Right cardiac atrium (tissue), 5 donors: Measurements from ENCODE around the gene UBL5. TPM values are rescaled to one million over a fixed set of nuclear protein-coding genes. Genes with fewer than 3 reads are reported as not detected.
A peak's percentile ranks its signal among the peaks of the same experiment; 100 is the strongest.

ENCODE experiments used
- ATAC-seq, 2 donors: fragments of 200-7000 bp; cut with Tn5 transposase; one replicate each; pipeline versions ENCODE4 v1.8.0 to v1.9.1; 2020; ENCODE audit warnings: moderate library complexity in 2 of 2, mild to moderate bottlenecking in 1 of 2
- DNase-seq, 3 donors: peaks; one replicate each; pipeline ENCODE4 v3.0.0-alpha.2; 2020
- H3K27ac ChIP-seq: one replicate; pipeline ENCODE4 v1.5.1; 2013; ENCODE audit warnings: mild to moderate bottlenecking, low read length, control low read depth, moderate library complexity
- H3K27me3 ChIP-seq: one replicate; pipeline ENCODE4 v1.6.1; 2013; ENCODE audit not compliant: control insufficient read depth, insufficient read depth
- H3K4me1 ChIP-seq: one replicate; pipeline ENCODE4 v1.6.1; 2013; ENCODE audit warnings: low read length; ENCODE audit not compliant: control insufficient read depth, insufficient read depth
- H3K4me3 ChIP-seq: one replicate; pipeline ENCODE4 v1.5.1; 2013; ENCODE audit warnings: low read length, control low read depth
- H3K9me3 ChIP-seq: one replicate; pipeline ENCODE4 v1.6.1; 2013; ENCODE audit warnings: low read length; ENCODE audit not compliant: control insufficient read depth
- WGBS: extraction: QIAGEN DNeasy Blood & Tissue Kit; methylation state at CpG from one replicate; pipeline ENCODE4 v1.1.7; 2013; 5-methylcytosine and 5-hydroxymethylcytosine counted together
- intact Hi-C, 4 donors: fragments of 100-400 bp; cut with DNase I; formaldehyde crosslinking; loops; one replicate each; pipeline versions ENCODE4 v1.11.0 to v1.14.0; 2022 to 2023
- polyA plus RNA-seq: library from polyadenylated mRNA; stranded (reverse); fragments of 200-250 nt; gene quantifications from one replicate; pipeline ENCODE4 v1.2.3, GENCODE V29; 2013
- total RNA-seq, 4 donors: library from RNA; stranded (reverse); fragmentation: NEBNext Ultra II Directional; extraction: Animal tissue kit (Norgen Biotek cat#: 25700); gene quantifications; one replicate each; pipeline ENCODE4 v1.2.1, GENCODE V29; 2021
- donor health status: healthy with polysubstance abuse.
- donor health status: DM: no; HTN: yes; CAD: no.
- donor health status: DM: no; HTN: no; CAD: no.
- donor health status: DM: no; HTN: yes; CAD: no; lungs with severe emphysema.
- donor health status: DM: yes; HTN: yes; CAD: no.

The UBL5 gene
- total and polyA plus RNA-seq, 5 donors, result 439 to 1,516 (median 496) TPM

GRCh38 chr19:9850235-9850959 lies 22.7 kb downstream of the UBL5 start:
- Histone ChIP-seq H3K4me1 (no peaks in the 10 kb centered on the region), H3K27ac (no peak overlapping the region), H3K27me3 (no peaks in the 10 kb centered on the region), H3K9me3 (no peaks in the 10 kb centered on the region), H3K4me3 (no peak overlapping the region)
- DNase-seq, result no peak
- 79% methylated on average over 19 of the region's 19 CpGs for WGBS
- intact Hi-C loops, result loop anchor here in 1 of 4 donors (10.0 kb wide), 1 partner anchor 574 kb away; the partner anchor contains the start of gene PDE4A
- ATAC-seq, result no peak

- no peak for ATAC-seq
- no peak overlapping the region for H3K27ac ChIP-seq
- 97% methylated on average over 38 of the region's 38 CpGs for WGBS
- intact Hi-C loops, result loop anchor here in 1 of 4 donors (10.0 kb wide), 1 partner anchor 570 kb away; the partner anchor contains the start of gene PDE4A
- no peak for DNase-seq
- no peaks in the 10 kb centered on the region for H3K27me3 ChIP-seq
- no peaks in the 10 kb centered on the region for H3K4me1 ChIP-seq
- no peaks in the 10 kb centered on the region for H3K9me3 ChIP-seq
- H3K4me3 ChIP-seq, result no peak overlapping the region
These were observed 26.6 kb downstream of the UBL5 start for GRCh38 chr19:9854282-9854846.

- H3K4me3 ChIP-seq, result no peak overlapping the region
- ATAC-seq (no peak), DNase-seq (no peak)
- H3K27me3 ChIP-seq, result no peaks in the 10 kb centered on the region
- intact Hi-C loops, result loop anchor here in 1 of 4 donors (10.0 kb wide), 1 partner anchor 568 kb away; the partner anchor contains the start of gene PDE4A
- WGBS, result 96% methylated on average over 9 of the region's 9 CpGs
- H3K27ac ChIP-seq, result no peak overlapping the region
- H3K9me3 ChIP-seq, result no peaks in the 10 kb centered on the region
- no peaks in the 10 kb centered on the region for H3K4me1 ChIP-seq
These were observed 28.9 kb downstream of the UBL5 start for GRCh38 chr19:9856609-9857008.

GRCh38 chr19:9857076-9857721 lies 29.5 kb downstream of the UBL5 start:
- ATAC-seq (no peak), DNase-seq (no peak)
- Histone ChIP-seq H3K27ac (no peak overlapping the region), H3K4me3 (no peak overlapping the region), H3K4me1 (no peaks in the 10 kb centered on the region), H3K27me3 (no peaks in the 10 kb centered on the region), H3K9me3 (no peaks in the 10 kb centered on the region)
- intact Hi-C loops, result loop anchor here in 1 of 4 donors (10.0 kb wide), 1 partner anchor 568 kb away; the partner anchor contains the start of gene PDE4A
- 96% methylated on average over 13 of the region's 13 CpGs for WGBS

- Histone ChIP-seq H3K4me1 (no peaks in the 10 kb centered on the region), H3K27ac (no peak overlapping the region), H3K4me3 (no peak overlapping the region), H3K9me3 (no peaks in the 10 kb centered on the region), H3K27me3 (no peaks in the 10 kb centered on the region)
- DNase-seq (no peak), ATAC-seq (no peak)
- intact Hi-C loops, result loop anchor here in 1 of 4 donors (10.0 kb wide), 1 partner anchor 567 kb away; the partner anchor contains the start of gene PDE4A
- 81% methylated on average over 10 of the region's 10 CpGs for whole genome bisulfite sequencing
These were observed 30.4 kb downstream of the UBL5 start for GRCh38 chr19:9857920-9858746.

GRCh38 chr19:9858766-9859165 lies 31.0 kb downstream of the UBL5 start:
- Histone ChIP-seq H3K27ac (no peak overlapping the region), H3K9me3 (no peaks in the 10 kb centered on the region), H3K4me3 (no peak overlapping the region), H3K4me1 (no peaks in the 10 kb centered on the region), H3K27me3 (no peaks in the 10 kb centered on the region)
- DNase-seq (no peak), ATAC-seq (no peak)
- intact Hi-C loops, result loop anchor here in 1 of 4 donors (10.0 kb wide), 1 partner anchor 566 kb away; the partner anchor contains the start of gene PDE4A

GRCh38 chr19:9860407-9860806 lies 32.7 kb downstream of the UBL5 start:
- intact Hi-C loops, result no loop called here
- no peak overlapping the region for H3K4me3 ChIP-seq
- no peaks in the 10 kb centered on the region for H3K27me3 ChIP-seq
- no peaks in the 10 kb centered on the region for H3K9me3 ChIP-seq
- no peak overlapping the region for H3K27ac ChIP-seq
- H3K4me1 ChIP-seq, result no peaks in the 10 kb centered on the region
- ATAC-seq, result no peak
- DNase-seq, result no peak
- 83% methylated on average over 8 of the region's 8 CpGs for WGBS

GRCh38 chr19:9861503-9861902 lies 33.8 kb downstream of the UBL5 start:
- intact Hi-C loops, result no loop called here

GRCh38 chr19:9862938-9863337 lies 35.2 kb downstream of the UBL5 start:
- Histone ChIP-seq H3K27ac (no peak overlapping the region), H3K9me3 (no peaks in the 10 kb centered on the region), H3K4me3 (no peak overlapping the region), H3K27me3 (no peaks in the 10 kb centered on the region), H3K4me1 (no peaks in the 10 kb centered on the region)
- WGBS, result 75% methylated on average over 4 of the region's 4 CpGs
- ATAC-seq, result no peak
- no peak for DNase-seq
- intact Hi-C loops, result no loop called here

More at GRCh38 chr19:9861503-9861902, 33.8 kb downstream of the UBL5 start:
- no peaks in the 10 kb centered on the region for H3K27me3 ChIP-seq
- H3K4me3 ChIP-seq, result no peak overlapping the region
- no peak overlapping the region for H3K27ac ChIP-seq
- H3K9me3 ChIP-seq, result no peaks in the 10 kb centered on the region
- ATAC-seq, result no peak
- DNase-seq, result no peak
- H3K4me1 ChIP-seq, result no peaks in the 10 kb centered on the region
- WGBS, result 100% methylated on average over 1 of the region's 1 CpG

- ATAC-seq (no peak), DNase-seq (peak in 1 of 3 donors; percentile 3)
- Histone ChIP-seq H3K9me3 (no peaks in the 10 kb centered on the region), H3K27me3 (no peaks in the 10 kb centered on the region), H3K4me1 (no peaks in the 10 kb centered on the region), H3K4me3 (no peak overlapping the region), H3K27ac (no peak overlapping the region)
- intact Hi-C loops, result no loop called here
- WGBS, result 87% methylated on average over 5 of the region's 5 CpGs
These were observed 36.0 kb downstream of the UBL5 start for GRCh38 chr19:9863759-9864158.
